Hepatocyte (in vitro differentiated cells): Measurements from ENCODE around the gene CETP. TPM values are rescaled to one million over a fixed set of nuclear protein-coding genes. Genes with fewer than 3 reads are reported as not detected.

Experiments
- DNase-seq: peaks from one replicate; pipeline ENCODE4 v3.0.0-alpha.2; 2016; ENCODE audit warnings: low spot score
- H2AFZ ChIP-seq: fragments of 200-600 bp; sonication (generic); 2 replicates; pipeline ENCODE4 v1.6.0; 2016; ENCODE audit warnings: antibody characterized with exemption, mild to moderate bottlenecking
- H3K27ac ChIP-seq: fragments of 200-600 bp; sonication (generic); 2 replicates; pipeline ENCODE4 v1.5.1; 2016; ENCODE audit warnings: mild to moderate bottlenecking
- H3K27me3 ChIP-seq: fragments of 200-600 bp; sonication (generic); 2 replicates; pipeline ENCODE4 v1.6.1; 2016
- H3K36me3 ChIP-seq: fragments of 200-600 bp; sonication (generic); replicated peaks from 2 replicates; pipeline ENCODE4 v1.5.1; 2016; ENCODE audit warnings: low read depth; ENCODE audit not compliant: insufficient read depth
- H3K4me1 ChIP-seq: fragments of 200-600 bp; sonication (generic); 2 replicates; pipeline ENCODE4 v1.5.1; 2016; ENCODE audit warnings: mild to moderate bottlenecking, moderate library complexity; ENCODE audit not compliant: insufficient read depth
- H3K4me2 ChIP-seq: fragments of 200-600 bp; sonication (generic); 2 replicates; pipeline ENCODE4 v1.6.0; 2016
- H3K4me3 ChIP-seq: fragments of 200-600 bp; sonication (generic); 2 replicates; pipeline ENCODE4 v1.5.1; 2016; ENCODE audit warnings: mild to moderate bottlenecking
- H3K79me2 ChIP-seq: fragments of 200-600 bp; sonication (generic); 2 replicates; pipeline ENCODE4 v1.6.0; 2017; ENCODE audit warnings: mild to moderate bottlenecking
- H3K9me2 ChIP-seq: fragments of 200-600 bp; sonication (generic); replicated peaks from 2 replicates; pipeline ENCODE4 v1.6.0; 2017; ENCODE audit warnings: mild to moderate bottlenecking; ENCODE audit not compliant: insufficient read depth
- H3K9me3 ChIP-seq: fragments of 200-600 bp; sonication (generic); 2 replicates; pipeline ENCODE4 v1.5.1; 2016; ENCODE audit warnings: low read depth, mild to moderate bottlenecking
- H4K20me1 ChIP-seq: fragments of 200-600 bp; sonication (generic); 2 replicates; pipeline ENCODE4 v1.6.0; 2016; ENCODE audit warnings: mild to moderate bottlenecking; ENCODE audit not compliant: insufficient read depth, poor library complexity, severe bottlenecking
- CTCF ChIP-seq: fragments of 200-600 bp; sonication (generic); IDR thresholded peaks from 2 replicates; pipeline ENCODE4 v1.5.1; 2016; ENCODE audit warnings: antibody characterized with exemption, mild to moderate bottlenecking; ENCODE audit not compliant: poor library complexity
- EZH2 ChIP-seq: fragments of 200-600 bp; sonication (generic); IDR thresholded peaks from 2 replicates; pipeline ENCODE4 v1.6.1; 2016; ENCODE audit warnings: antibody characterized with exemption, mild to moderate bottlenecking, borderline replicate concordance
- EZH2phosphoT487 ChIP-seq: fragments of 200-600 bp; sonication (generic); IDR thresholded peaks from one replicate; pipeline ENCODE4 v1.6.1; 2018; ENCODE audit warnings: antibody characterized with exemption, mild to moderate bottlenecking, low read depth, moderate library complexity; ENCODE audit not compliant: unreplicated experiment, severe bottlenecking
- WGBS: methylation state at CpG from one replicate; pipeline ENCODE4 v1.1.6; 2016; ENCODE audit warnings: low lambda C conversion rate; ENCODE audit errors: missing lambda C conversion rate; 5-methylcytosine and 5-hydroxymethylcytosine counted together
- polyA plus RNA-seq: library from polyadenylated mRNA; unstranded; fragments of >200 nt; fragmentation: Nextera tagmentation; extraction: Ambion mirVana; gene quantifications from 2 replicates; pipeline ENCODE4 v1.2.1, GENCODE V29; 2016
- total RNA-seq: library from RNA; depleted of rRNA; stranded (reverse); fragments of >200 nt; gene quantifications from 2 replicates; pipeline ENCODE4 v1.2.3, GENCODE V29; 2014

CETP gene
- total and polyA plus RNA-seq, 2 experiments from 2014 or later: not detected

- no peak overlapping the region for H3K4me2 ChIP-seq
- H4K20me1 ChIP-seq: no peaks in the 10 kb centered on the region
- no peaks in the 10 kb centered on the region for H3K27me3 ChIP-seq
- 59% methylated on average over 4 of the region's 4 CpGs for whole genome bisulfite sequencing
- H3K27ac ChIP-seq: no peak overlapping the region
- no peaks in the 10 kb centered on the region for H3K9me3 ChIP-seq
- TF ChIP-seq EZH2 (no peak), CTCF (no peak), EZH2phosphoT487 (no peak)
- H3K79me2 ChIP-seq: no peaks in the 10 kb centered on the region
- no peak overlapping the region for H3K4me3 ChIP-seq
- DNase-seq: no peak
- H2AFZ ChIP-seq: no peak overlapping the region
- no peaks in the 10 kb centered on the region for H3K4me1 ChIP-seq
- H3K36me3 ChIP-seq: no peaks in the 10 kb centered on the region
- no peaks in the 10 kb centered on the region for H3K9me2 ChIP-seq
These were observed 5.0 kb upstream of the CETP start for GRCh38 chr16:56956756-56957155.

GRCh38 chr16:56960681-56961281 lies 969 bp upstream of the CETP start:
- Histone ChIP-seq H3K9me2 (no peaks in the 10 kb centered on the region), H4K20me1 (no peaks in the 10 kb centered on the region), H3K4me1 (no peaks in the 10 kb centered on the region), H3K79me2 (no peaks in the 10 kb centered on the region), H3K4me3 (no peak overlapping the region), H3K27ac (no peak overlapping the region), H3K9me3 (no peaks in the 10 kb centered on the region), H3K27me3 (no peaks in the 10 kb centered on the region), H3K36me3 (no peaks in the 10 kb centered on the region), H2AFZ (no peak overlapping the region), H3K4me2 (no peak overlapping the region)
- DNase-seq: no peak
- TF ChIP-seq EZH2 (no peak), CTCF (no peak), EZH2phosphoT487 (no peak)
- 82% methylated on average over 13 of the region's 13 CpGs for WGBS

GRCh38 chr16:56961386-56961785 lies 364 bp upstream of the CETP start:
- Histone ChIP-seq H3K9me3 (no peaks in the 10 kb centered on the region), H3K36me3 (no peaks in the 10 kb centered on the region), H4K20me1 (no peaks in the 10 kb centered on the region), H3K27ac (no peak overlapping the region), H3K4me3 (no peak overlapping the region), H3K4me2 (no peak overlapping the region), H3K79me2 (no peaks in the 10 kb centered on the region), H3K9me2 (no peaks in the 10 kb centered on the region), H3K27me3 (no peaks in the 10 kb centered on the region), H3K4me1 (no peaks in the 10 kb centered on the region), H2AFZ (no peak overlapping the region)
- WGBS: 93% methylated on average over 3 of the region's 3 CpGs
- DNase-seq: no peak
- TF ChIP-seq EZH2 (no peak), EZH2phosphoT487 (no peak), CTCF (no peak)
